ENCODE results near the gene SLC2A4. TPM values are rescaled to one million over a fixed set of nuclear protein-coding genes. Genes with fewer than 3 reads are reported as not detected.
A peak's percentile ranks its signal among the peaks of the same experiment; 100 is the strongest.

The SLC2A4 gene
- total and polyA plus RNA-seq, 2 experiments from 2014 or later = 6.3 to 13.6 TPM

- no peak for TF ChIP-seq ZNF462 (CRISPR knock-in tag; IDR thresholded peaks at IDR 0.05)
- no peak for TF ChIP-seq NANOG (IDR thresholded peaks at IDR 0.05; ENCODE audit: borderline replicate concordance)
- TF ChIP-seq CREB1 (CRISPR knock-in tag; IDR thresholded peaks at IDR 0.05; ENCODE audit: low read depth) = 0 out of 2 replicates have a peak, but pooled peaks have one; percentile 73
- TF ChIP-seq JUNB (IDR thresholded peaks at IDR 0.05; ENCODE audit: unreplicated experiment) = no peak
- TF ChIP-seq POLR2AphosphoS5 (IDR thresholded peaks at IDR 0.05; ENCODE audit: low read depth) = peak; percentile 9; the same call in 1 of the 2 replicates
- TF ChIP-seq ZNF114 (CRISPR knock-in tag; IDR thresholded peaks at IDR 0.05) = no peak
- no peak for TF ChIP-seq EZH2phosphoT487 (IDR thresholded peaks at IDR 0.05; ENCODE audit: unreplicated experiment)
- no peak for TF ChIP-seq ZNF331 (CRISPR knock-in tag; IDR thresholded peaks at IDR 0.05; ENCODE audit: low read depth)
- no peak for TF ChIP-seq ETS1 (IDR thresholded peaks at IDR 0.05)
These were observed 47.4 kb downstream of the SLC2A4 start, which contains the start of gene NEURL4 (continued) for GRCh38 chr17:7328840-7329373.

Measured in GM23338 (cell line).